Measurements from ENCODE around the gene RAB40C.

GRCh38 chr16:669666-670065 lies 79.8 kb downstream of the RAB40C start:
- TF ChIP-seq POLR2AphosphoS5 (IDR thresholded peaks at IDR 0.05; ENCODE audit: low read depth, low read length) (no peak), TAF1 (IDR thresholded peaks at IDR 0.05; ENCODE audit: borderline replicate concordance, insufficient read depth, low read length) (no peak)
- TF ChIP-seq, protein P1, sequence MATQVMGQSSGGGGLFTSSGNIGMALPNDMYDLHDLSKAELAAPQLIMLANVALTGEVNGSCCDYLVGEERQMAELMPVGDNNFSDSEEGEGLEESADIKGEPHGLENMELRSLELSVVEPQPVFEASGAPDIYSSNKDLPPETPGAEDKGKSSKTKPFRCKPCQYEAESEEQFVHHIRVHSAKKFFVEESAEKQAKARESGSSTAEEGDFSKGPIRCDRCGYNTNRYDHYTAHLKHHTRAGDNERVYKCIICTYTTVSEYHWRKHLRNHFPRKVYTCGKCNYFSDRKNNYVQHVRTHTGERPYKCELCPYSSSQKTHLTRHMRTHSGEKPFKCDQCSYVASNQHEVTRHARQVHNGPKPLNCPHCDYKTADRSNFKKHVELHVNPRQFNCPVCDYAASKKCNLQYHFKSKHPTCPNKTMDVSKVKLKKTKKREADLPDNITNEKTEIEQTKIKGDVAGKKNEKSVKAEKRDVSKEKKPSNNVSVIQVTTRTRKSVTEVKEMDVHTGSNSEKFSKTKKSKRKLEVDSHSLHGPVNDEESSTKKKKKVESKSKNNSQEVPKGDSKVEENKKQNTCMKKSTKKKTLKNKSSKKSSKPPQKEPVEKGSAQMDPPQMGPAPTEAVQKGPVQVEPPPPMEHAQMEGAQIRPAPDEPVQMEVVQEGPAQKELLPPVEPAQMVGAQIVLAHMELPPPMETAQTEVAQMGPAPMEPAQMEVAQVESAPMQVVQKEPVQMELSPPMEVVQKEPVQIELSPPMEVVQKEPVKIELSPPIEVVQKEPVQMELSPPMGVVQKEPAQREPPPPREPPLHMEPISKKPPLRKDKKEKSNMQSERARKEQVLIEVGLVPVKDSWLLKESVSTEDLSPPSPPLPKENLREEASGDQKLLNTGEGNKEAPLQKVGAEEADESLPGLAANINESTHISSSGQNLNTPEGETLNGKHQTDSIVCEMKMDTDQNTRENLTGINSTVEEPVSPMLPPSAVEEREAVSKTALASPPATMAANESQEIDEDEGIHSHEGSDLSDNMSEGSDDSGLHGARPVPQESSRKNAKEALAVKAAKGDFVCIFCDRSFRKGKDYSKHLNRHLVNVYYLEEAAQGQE (IDR thresholded peaks at IDR 0.05; ENCODE audit: insufficient read depth in 1 of 2, low read depth in 2 of 2, low read length in 2 of 2) = no peak
